Activated naive CD8-positive, alpha-beta T cell treated with anti-CD3 and anti-CD28 coated beads, Interleukin-2, amount 10 ng/mL, durations not matched to agents 7 days and 5 days (primary cell): Measurements from ENCODE around the gene CLDN9. TPM values are rescaled to one million over a fixed set of nuclear protein-coding genes. Genes with fewer than 3 reads are reported as not detected.

Source experiments
- ATAC-seq: fragments of 150-1000 bp; cut with Tn5 transposase; one replicate; pipeline ENCODE4 v1.10.0; 2021; ENCODE audit warnings: low read depth, moderate library complexity
- POLR2A ChIA-PET: fragments of 350-600 bp; sonication (Branson Sonifier 250); formaldehyde crosslinking; loops from one replicate; lab custom pipeline; 2021; ENCODE audit warnings: antibody characterized with exemption; lab: Charles Lee
- DNase-seq: peaks from one replicate; pipeline ENCODE4 v3.0.0; 2021
- H3K27ac Mint-ChIP-seq: one replicate; pipeline ENCODE4 v1.8.0; 2022; ENCODE audit warnings: mild to moderate bottlenecking, mixed read lengths
- H3K27me3 Mint-ChIP-seq: one replicate; pipeline ENCODE4 v1.8.0; 2022; ENCODE audit warnings: mild to moderate bottlenecking, moderate library complexity, mixed read lengths
- H3K36me3 Mint-ChIP-seq: one replicate; pipeline ENCODE4 v1.8.0; 2021; ENCODE audit warnings: mild to moderate bottlenecking, mixed read lengths
- H3K4me1 Mint-ChIP-seq: one replicate; pipeline ENCODE4 v1.8.0; 2021; ENCODE audit warnings: mixed read lengths
- H3K4me3 Mint-ChIP-seq: one replicate; pipeline ENCODE4 v1.8.0; 2022; ENCODE audit warnings: mild to moderate bottlenecking, moderate library complexity, mixed read lengths
- H3K9me3 Mint-ChIP-seq: one replicate; pipeline ENCODE4 v1.8.0; 2021; ENCODE audit warnings: mixed read lengths
- total RNA-seq, 2 experiments: library from RNA; stranded (reverse); gene quantifications; one replicate each; pipeline ENCODE4 v1.2.3, GENCODE V29; 2021

Gene CLDN9
- total RNA-seq, 2 experiments from 2014 or later: not detected

DNA sequence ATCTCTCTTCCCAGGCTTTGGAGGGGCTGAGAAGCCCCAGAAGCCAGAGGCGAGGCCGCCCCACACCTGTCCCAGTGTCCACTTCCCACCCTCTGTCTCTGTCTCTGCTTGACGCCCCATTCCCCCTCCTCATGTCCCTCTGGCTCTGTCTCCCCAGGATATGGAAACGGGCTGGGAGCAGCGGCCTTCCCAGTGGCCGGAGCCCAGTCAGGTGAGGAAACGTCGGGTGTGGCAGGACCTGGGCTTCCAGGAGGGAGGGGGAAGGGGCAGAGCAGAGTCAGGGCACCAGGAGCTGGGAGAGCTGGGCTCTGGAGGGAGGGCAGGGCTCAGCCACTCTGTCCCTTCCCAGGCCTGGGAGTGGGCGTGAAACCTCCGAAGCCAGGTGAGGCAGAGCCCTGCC lies 21.8 kb upstream of the CLDN9 start:
- DNase-seq (no peak), ATAC-seq (no peak)
- H3K36me3 Mint-ChIP-seq: no peaks in the 10 kb centered on the region
- no peaks in the 10 kb centered on the region for H3K9me3 Mint-ChIP-seq
- H3K4me3 Mint-ChIP-seq: no peak overlapping the region
- POLR2A ChIA-PET: interaction anchor here (1.2 kb wide), 1 partner anchor 10 kb away, joined by 4 read pairs; no protein-coding TSS in a partner anchor
- H3K4me1 Mint-ChIP-seq: no peaks in the 10 kb centered on the region
- peaks cover 4% of the 10 kb centered on the region for H3K27me3 Mint-ChIP-seq
- no peak overlapping the region for H3K27ac Mint-ChIP-seq

DNA sequence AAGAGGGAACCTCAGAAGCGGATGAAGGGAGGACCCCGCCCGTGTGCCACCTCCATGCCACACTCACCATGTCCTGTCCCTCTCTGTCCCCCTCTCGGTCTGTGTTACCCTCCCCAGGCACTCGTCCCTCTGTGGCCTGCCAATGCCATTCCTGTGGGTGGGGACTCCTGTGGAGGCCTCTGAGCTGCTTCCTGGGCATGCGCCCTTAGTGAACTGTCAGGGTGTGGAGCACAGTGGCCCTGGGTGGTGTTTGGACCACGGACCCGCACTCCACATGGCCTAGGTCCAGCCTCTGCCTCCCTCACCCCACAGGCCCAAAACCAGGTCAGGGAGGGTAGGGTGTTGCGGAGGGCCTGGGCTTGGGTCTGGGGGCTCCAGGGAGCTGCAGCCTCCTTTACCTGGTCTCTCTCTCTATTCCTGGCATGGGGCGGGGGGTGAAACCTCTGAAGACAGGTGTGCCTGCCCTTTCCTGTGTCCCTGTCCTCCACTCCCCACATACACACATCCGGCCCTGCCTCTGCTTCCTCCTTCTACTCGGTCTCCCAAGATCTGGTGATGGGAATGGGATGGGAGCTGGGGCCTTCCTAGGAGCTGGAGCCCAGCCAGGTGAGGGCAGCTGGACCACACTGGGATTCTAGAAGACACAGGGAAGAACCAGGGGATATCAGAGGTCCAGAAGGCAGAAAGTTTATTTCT lies 21.0 kb upstream of the CLDN9 start:
- no peak overlapping the region for H3K27ac Mint-ChIP-seq
- no peaks in the 10 kb centered on the region for H3K36me3 Mint-ChIP-seq
- H3K9me3 Mint-ChIP-seq: no peaks in the 10 kb centered on the region
- POLR2A ChIA-PET: interaction anchor here (1.2 kb wide), 1 partner anchor 11 kb away, joined by 4 read pairs; no protein-coding TSS in a partner anchor
- no peaks in the 10 kb centered on the region for H3K4me1 Mint-ChIP-seq
- DNase-seq (no peak), ATAC-seq (no peak)
- peaks cover 4% of the 10 kb centered on the region for H3K27me3 Mint-ChIP-seq
- no peak overlapping the region for H3K4me3 Mint-ChIP-seq

DNA sequence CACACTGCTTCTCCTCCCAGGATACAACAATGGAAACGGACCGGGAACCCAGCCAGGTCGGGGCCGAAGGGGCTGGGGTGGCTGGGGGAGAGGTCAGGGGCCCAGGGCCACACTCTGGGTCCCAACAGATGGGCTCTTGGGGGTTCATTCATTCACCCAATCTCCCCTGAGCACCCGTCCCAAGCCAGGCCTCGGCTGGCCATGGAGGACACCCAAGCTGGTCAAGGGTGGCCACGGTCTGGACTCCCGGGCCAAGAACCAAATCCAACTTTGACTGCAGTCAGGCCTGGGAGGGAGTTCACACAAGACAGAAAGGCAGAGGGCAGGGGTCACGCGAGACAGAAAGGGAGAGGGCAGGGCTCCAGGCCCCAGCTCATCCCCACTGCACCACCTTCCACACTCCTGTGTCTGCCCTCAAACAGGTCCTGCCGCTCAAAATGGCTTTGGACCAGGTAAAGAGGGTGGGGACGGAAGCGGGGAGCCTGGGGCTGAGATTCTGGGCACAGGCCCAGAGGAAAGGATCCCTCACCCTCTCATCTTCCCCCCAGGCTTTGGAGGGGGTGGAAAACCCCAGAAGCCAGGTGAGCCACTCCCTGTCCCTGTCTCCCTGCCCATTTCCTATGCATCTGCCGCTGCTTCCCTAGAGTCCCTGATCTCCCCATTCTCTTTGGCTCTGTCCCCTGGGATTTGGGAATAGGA lies 20.2 kb upstream of the CLDN9 start:
- POLR2A ChIA-PET: no interaction called here
- Mint-ChIP-seq H3K36me3 (no peaks in the 10 kb centered on the region), H3K27me3 (peaks cover 4% of the 10 kb centered on the region), H3K4me3 (no peak overlapping the region), H3K27ac (no peak overlapping the region), H3K4me1 (no peaks in the 10 kb centered on the region), H3K9me3 (no peaks in the 10 kb centered on the region)
- DNase-seq (no peak), ATAC-seq (no peak)

DNA sequence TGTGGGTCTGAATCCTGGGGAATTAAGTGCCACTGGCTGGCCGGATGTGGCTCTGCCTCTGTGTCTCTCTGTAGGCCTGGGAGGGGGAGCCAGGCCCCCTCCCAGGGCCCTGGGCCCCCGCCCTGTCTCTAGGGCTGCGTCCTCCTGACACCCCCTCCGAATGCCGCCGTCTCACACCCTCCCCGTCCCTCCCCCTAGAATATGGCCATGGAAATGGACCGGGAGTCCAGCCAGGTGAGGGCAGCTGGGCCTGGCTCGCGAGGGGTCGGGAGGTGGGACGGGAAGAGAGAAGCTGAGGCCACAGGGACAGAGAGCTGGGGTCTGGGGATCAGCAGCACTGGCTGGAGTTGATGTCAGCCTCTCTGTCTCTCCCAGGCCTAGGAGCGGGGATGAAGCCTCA lies 16.4 kb upstream of the CLDN9 start:
- H3K27me3 Mint-ChIP-seq: no peaks in the 10 kb centered on the region
- H3K4me3 Mint-ChIP-seq: no peak overlapping the region
- H3K36me3 Mint-ChIP-seq: no peaks in the 10 kb centered on the region
- H3K27ac Mint-ChIP-seq: no peak overlapping the region
- POLR2A ChIA-PET: interaction anchor here (2.1 kb wide), 1 partner anchor 16 kb away, joined by 4 read pairs; the partner anchor contains the start of gene PKMYT1
- no peaks in the 10 kb centered on the region for H3K9me3 Mint-ChIP-seq
- no peaks in the 10 kb centered on the region for H3K4me1 Mint-ChIP-seq
- no peak for ATAC-seq
- DNase-seq: no peak

GRCh38 chr16:2999929-3000328 lies 12.8 kb upstream of the CLDN9 start:
- Mint-ChIP-seq H3K27ac (no peak overlapping the region), H3K4me3 (no peak overlapping the region), H3K4me1 (peaks cover 2% of the 10 kb centered on the region), H3K27me3 (peaks cover 3% of the 10 kb centered on the region), H3K36me3 (no peaks in the 10 kb centered on the region), H3K9me3 (no peaks in the 10 kb centered on the region)
- ATAC-seq: no peak
- POLR2A ChIA-PET: interaction anchor here (0.9 kb wide), 1 partner anchor 24 kb away, joined by 3 read pairs; the partner anchor contains the start of genes HCFC1R1 and THOC6
- no peak for DNase-seq

- ATAC-seq (no peak), DNase-seq (no peak)
- Mint-ChIP-seq H3K4me3 (no peak overlapping the region), H3K27ac (no peak overlapping the region), H3K36me3 (no peaks in the 10 kb centered on the region), H3K4me1 (peaks cover 3% of the 10 kb centered on the region), H3K27me3 (peaks cover 6% of the 10 kb centered on the region), H3K9me3 (no peaks in the 10 kb centered on the region)
- POLR2A ChIA-PET: interaction anchor here (0.6 to 0.9 kb wide), 2 partner anchors 23 to 545 kb away, joined by 3 read pairs; partner anchors contain the start of genes HCFC1R1 and THOC6
Measured at GRCh38 chr16:3000540-3000939, 12.2 kb upstream of the CLDN9 start.

DNA sequence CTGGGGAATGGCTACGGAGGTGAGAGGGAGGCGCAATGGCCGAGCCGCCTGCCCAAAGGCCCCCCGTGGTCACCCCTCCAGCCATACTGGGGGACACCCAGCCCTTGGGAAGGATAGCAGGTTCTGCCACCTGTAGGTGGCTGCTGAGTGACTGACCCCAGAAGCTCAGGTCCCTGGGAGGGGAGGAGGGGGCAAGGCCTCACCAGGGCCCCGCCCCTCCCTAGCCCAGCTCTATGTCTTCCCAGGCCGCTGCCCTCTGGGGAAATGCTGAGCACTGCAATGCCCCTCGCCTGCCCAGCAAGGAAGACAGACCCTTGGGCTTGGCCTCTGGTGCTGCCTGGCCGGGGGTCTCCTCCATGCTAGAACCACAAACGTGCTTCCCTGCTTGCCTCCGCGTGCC lies 11.4 kb upstream of the CLDN9 start:
- Mint-ChIP-seq H3K27me3 (peaks cover 12% of the 10 kb centered on the region), H3K27ac (no peak overlapping the region), H3K36me3 (no peaks in the 10 kb centered on the region), H3K9me3 (no peaks in the 10 kb centered on the region), H3K4me3 (no peak overlapping the region), H3K4me1 (peaks cover 3% of the 10 kb centered on the region)
- ATAC-seq: no peak
- DNase-seq: no peak
- POLR2A ChIA-PET: no interaction called here

- H3K4me3 Mint-ChIP-seq: peak overlapping the region; percentile 64
- H3K4me1 Mint-ChIP-seq: peaks cover 19% of the 10 kb centered on the region
- peaks cover 32% of the 10 kb centered on the region for H3K27me3 Mint-ChIP-seq
- POLR2A ChIA-PET: interaction anchor here (0.9 to 1.9 kb wide), 6 partner anchors 16 to 113 kb away, joined by 3 to 12 read pairs (median 8); partner anchors contain the start of genes HCFC1R1, PKMYT1, THOC6 and TNFRSF12A
- DNase-seq (peak; percentile 93), ATAC-seq (peak; percentile 99)
- H3K9me3 Mint-ChIP-seq: no peaks in the 10 kb centered on the region
- H3K36me3 Mint-ChIP-seq: no peaks in the 10 kb centered on the region
- H3K27ac Mint-ChIP-seq: no peak overlapping the region
Measured at GRCh38 chr16:3003582-3004270, 9.0 kb upstream of the CLDN9 start.

- Mint-ChIP-seq H3K27me3 (peaks cover 34% of the 10 kb centered on the region), H3K4me1 (peaks cover 21% of the 10 kb centered on the region), H3K4me3 (no peak overlapping the region), H3K9me3 (no peaks in the 10 kb centered on the region), H3K36me3 (no peaks in the 10 kb centered on the region), H3K27ac (no peak overlapping the region)
- DNase-seq (no peak), ATAC-seq (no peak)
- POLR2A ChIA-PET: interaction anchor here (0.9 to 1.9 kb wide), 7 partner anchors 16 to 113 kb away, joined by 3 to 12 read pairs (median 7); partner anchors contain the start of genes HCFC1R1, PKMYT1, THOC6 and TNFRSF12A
Measured at GRCh38 chr16:3004319-3004718, 8.4 kb upstream of the CLDN9 start.

DNA sequence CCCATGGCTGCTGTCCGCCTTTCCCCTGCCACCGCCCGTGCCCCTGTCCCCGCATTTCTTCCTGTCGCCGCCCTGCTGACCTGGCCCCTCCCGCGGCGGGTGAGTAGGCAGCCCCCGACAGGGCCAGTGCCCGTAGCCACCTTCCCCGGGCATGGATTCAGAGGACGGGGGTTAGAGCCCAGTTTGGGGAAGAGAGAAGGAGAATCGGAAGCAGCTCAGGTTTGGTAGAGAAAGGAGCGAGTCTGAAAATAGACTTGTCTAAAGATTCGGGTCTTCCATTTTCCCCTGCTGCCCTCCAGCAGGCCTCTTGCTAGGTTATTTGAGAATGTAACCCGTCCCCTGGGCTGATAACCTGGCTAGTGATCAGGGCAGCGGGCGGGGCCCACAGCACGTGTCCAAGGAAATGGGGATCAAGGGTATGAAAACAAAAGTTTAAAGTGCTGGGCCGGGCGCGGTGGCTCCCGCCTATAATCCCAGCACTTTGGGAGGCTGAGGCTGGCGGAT lies 7.9 kb upstream of the CLDN9 start:
- Mint-ChIP-seq H3K27ac (no peak overlapping the region), H3K9me3 (no peaks in the 10 kb centered on the region), H3K27me3 (peaks cover 34% of the 10 kb centered on the region), H3K4me3 (peak overlapping the region; percentile 76), H3K36me3 (no peaks in the 10 kb centered on the region), H3K4me1 (peaks cover 21% of the 10 kb centered on the region)
- DNase-seq (no peak), ATAC-seq (no peak)
- POLR2A ChIA-PET: interaction anchor here (1.1 to 1.9 kb wide), 3 partner anchors 15 to 53 kb away, joined by 4 to 9 read pairs (median 8); partner anchors contain the start of genes PKMYT1 and TNFRSF12A

GRCh38 chr16:3007059-3007956 lies 5.4 kb upstream of the CLDN9 start:
- ATAC-seq: no peak
- POLR2A ChIA-PET: interaction anchor here (1.0 to 1.7 kb wide), 5 partner anchors 13 to 32 kb away, joined by 3 to 7 read pairs (median 4); partner anchors contain the start of genes HCFC1R1, PKMYT1, THOC6 and TNFRSF12A
- Mint-ChIP-seq H3K4me3 (no peak overlapping the region), H3K4me1 (peaks cover 21% of the 10 kb centered on the region), H3K36me3 (no peaks in the 10 kb centered on the region), H3K27me3 (peaks cover 42% of the 10 kb centered on the region), H3K27ac (no peak overlapping the region), H3K9me3 (no peaks in the 10 kb centered on the region)
- no peak for DNase-seq
